AG09309 (cell line): ENCODE results near the gene RDH16.

Experiments
- DNase-seq: peaks from one replicate; pipeline ENCODE4 v3.0.0-alpha.2; 2010; ENCODE audit warnings: low read depth
- H3K4me3 ChIP-seq: 2 replicates; pipeline ENCODE4 v1.5.1; 2011; ENCODE audit warnings: mild to moderate bottlenecking, low read depth, low read length, moderate library complexity; ENCODE audit not compliant: control insufficient read depth
- TF ChIP-seq, protein P1 (sequence below): IDR thresholded peaks from 2 replicates; pipeline ENCODE4 v1.5.1; 2011; ENCODE audit warnings: mild to moderate bottlenecking, low read depth, low read length, inconsistent platforms; ENCODE audit not compliant: insufficient read depth, control insufficient read depth; ENCODE audit errors: missing control alignments

RDH16 gene

DNA sequence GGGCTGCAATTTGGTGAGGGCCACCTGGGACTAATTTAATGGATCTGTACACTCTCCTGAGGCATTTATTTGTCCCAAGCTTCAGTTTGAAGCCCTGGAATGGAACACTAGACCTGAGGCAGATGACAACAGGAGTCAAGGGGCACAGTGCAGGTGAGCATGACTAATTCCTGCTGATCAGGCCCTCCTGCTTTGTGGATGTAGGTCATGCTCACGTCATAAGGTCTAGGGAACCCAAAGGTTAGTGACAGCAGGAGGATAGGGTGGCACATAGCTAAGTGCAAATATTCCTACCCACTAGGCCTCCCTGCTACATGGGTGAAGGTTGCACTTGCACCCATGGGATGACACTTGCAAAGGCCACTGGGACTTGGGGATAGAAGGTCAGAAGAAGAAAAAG is 54.0 kb downstream of the RDH16 start:
- no peak for DNase-seq
- H3K4me3 ChIP-seq, result no peak overlapping the region
- TF ChIP-seq, protein P1, sequence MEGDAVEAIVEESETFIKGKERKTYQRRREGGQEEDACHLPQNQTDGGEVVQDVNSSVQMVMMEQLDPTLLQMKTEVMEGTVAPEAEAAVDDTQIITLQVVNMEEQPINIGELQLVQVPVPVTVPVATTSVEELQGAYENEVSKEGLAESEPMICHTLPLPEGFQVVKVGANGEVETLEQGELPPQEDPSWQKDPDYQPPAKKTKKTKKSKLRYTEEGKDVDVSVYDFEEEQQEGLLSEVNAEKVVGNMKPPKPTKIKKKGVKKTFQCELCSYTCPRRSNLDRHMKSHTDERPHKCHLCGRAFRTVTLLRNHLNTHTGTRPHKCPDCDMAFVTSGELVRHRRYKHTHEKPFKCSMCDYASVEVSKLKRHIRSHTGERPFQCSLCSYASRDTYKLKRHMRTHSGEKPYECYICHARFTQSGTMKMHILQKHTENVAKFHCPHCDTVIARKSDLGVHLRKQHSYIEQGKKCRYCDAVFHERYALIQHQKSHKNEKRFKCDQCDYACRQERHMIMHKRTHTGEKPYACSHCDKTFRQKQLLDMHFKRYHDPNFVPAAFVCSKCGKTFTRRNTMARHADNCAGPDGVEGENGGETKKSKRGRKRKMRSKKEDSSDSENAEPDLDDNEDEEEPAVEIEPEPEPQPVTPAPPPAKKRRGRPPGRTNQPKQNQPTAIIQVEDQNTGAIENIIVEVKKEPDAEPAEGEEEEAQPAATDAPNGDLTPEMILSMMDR, result no peak
